Left ventricle myocardium inferior (tissue), 1 donor: ENCODE data around the gene DYNLT3. TPM values are rescaled to one million over a fixed set of nuclear protein-coding genes. Genes with fewer than 3 reads are reported as not detected.

Experiments
- DNase-seq: peaks from one replicate; pipeline ENCODE4 v3.0.0-alpha.2; 2020
- H3K27ac ChIP-seq: fragments of 200-600 bp; replicated peaks from 2 replicates; pipeline ENCODE4 v1.8.0; 2021
- H3K27me3 ChIP-seq: fragments of 200-600 bp; 2 replicates; pipeline ENCODE4 v1.8.0; 2021; ENCODE audit warnings: low read depth
- H3K36me3 ChIP-seq: fragments of 200-600 bp; 2 replicates; pipeline ENCODE4 v1.8.0; 2021
- H3K4me1 ChIP-seq: fragments of 200-600 bp; 2 replicates; pipeline ENCODE4 v1.8.0; 2021
- H3K4me3 ChIP-seq: fragments of 200-600 bp; 2 replicates; pipeline ENCODE4 v1.8.0; 2021; ENCODE audit warnings: mild to moderate bottlenecking, moderate library complexity
- H3K9me3 ChIP-seq: fragments of 200-600 bp; replicated peaks from 2 replicates; pipeline ENCODE4 v1.8.0; 2021
- CTCF ChIP-seq: fragments of 200-600 bp; IDR thresholded peaks from 2 replicates; pipeline ENCODE4 v1.8.0; 2021; ENCODE audit warnings: antibody characterized with exemption, mild to moderate bottlenecking, borderline replicate concordance
- intact Hi-C: fragments of 100-400 bp; cut with micrococcal nuclease; formaldehyde crosslinking; loops from one replicate; pipeline ENCODE4 v1.11.0; 2022
- total RNA-seq: library from RNA; stranded (reverse); fragmentation: NEBNext Ultra II Directional; extraction: Animal tissue kit (Norgen Biotek cat#: 25700); gene quantifications from one replicate; pipeline ENCODE4 v1.2.1, GENCODE V29; 2021
- donor health status: DM: no; HTN: yes; CAD: no; lungs with severe emphysema.

Gene DYNLT3
- total RNA-seq, 1 donor from 2014 or later: 17.6 TPM

DNA sequence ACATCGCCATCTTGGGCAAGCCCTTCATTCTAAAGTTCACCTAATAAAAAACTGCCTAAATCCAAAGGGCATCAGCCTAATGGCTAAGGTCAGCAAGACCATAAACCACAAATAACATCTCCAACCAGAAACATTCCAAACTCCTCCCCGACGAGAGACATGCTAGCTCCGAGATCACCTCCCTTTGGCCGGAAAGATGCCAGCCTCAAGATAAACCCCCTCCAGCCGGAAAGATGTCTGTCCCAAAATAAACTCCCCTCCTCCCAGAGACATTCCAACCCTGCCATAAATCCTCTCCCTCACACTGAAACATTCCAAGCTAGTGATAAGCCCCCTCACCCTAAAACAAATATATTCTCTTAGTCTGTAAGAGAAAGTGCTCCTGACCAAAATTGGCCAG is 13.3 kb upstream of the DYNLT3 start:
- H3K4me1 ChIP-seq: no peaks in the 10 kb centered on the region
- TF ChIP-seq CTCF: no peak
- no peak overlapping the region for H3K27ac ChIP-seq
- H3K9me3 ChIP-seq: no peaks in the 10 kb centered on the region
- no peak overlapping the region for H3K4me3 ChIP-seq
- DNase-seq: no peak
- intact Hi-C loops: no loop called here
- no peaks in the 10 kb centered on the region for H3K36me3 ChIP-seq
- H3K27me3 ChIP-seq: no peaks in the 10 kb centered on the region

DNA sequence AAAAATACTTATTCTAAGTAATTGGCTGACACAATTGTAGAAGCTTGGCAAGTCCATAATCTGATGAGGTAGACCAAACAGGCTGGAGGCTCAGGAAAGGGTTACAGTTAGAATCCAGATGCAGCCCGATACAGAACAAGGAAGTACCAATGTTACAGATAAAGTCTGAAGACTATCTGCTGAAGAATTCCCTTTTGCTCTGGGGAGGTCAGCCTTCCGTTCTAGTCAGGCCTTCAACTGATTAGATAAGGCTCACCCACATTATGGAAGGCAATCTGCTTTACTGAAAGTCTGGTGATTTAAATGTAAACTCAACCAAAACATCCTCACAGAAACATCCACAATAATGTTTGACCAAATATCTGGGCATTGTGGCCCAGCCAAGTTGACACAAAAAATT is 7.4 kb upstream of the DYNLT3 start:
- no peak for DNase-seq
- no peak for TF ChIP-seq CTCF
- intact Hi-C loops: no loop called here
- Histone ChIP-seq H3K27ac (no peak overlapping the region), H3K36me3 (no peaks in the 10 kb centered on the region), H3K9me3 (no peaks in the 10 kb centered on the region), H3K4me1 (no peaks in the 10 kb centered on the region), H3K27me3 (no peaks in the 10 kb centered on the region), H3K4me3 (no peak overlapping the region)

- no peak for TF ChIP-seq CTCF
- Histone ChIP-seq H3K9me3 (no peaks in the 10 kb centered on the region), H3K27me3 (no peaks in the 10 kb centered on the region), H3K4me1 (no peaks in the 10 kb centered on the region), H3K36me3 (no peaks in the 10 kb centered on the region), H3K27ac (no peak overlapping the region), H3K4me3 (no peak overlapping the region)
- no peak for DNase-seq
- intact Hi-C loops: no loop called here
Observed at GRCh38 chrX:37854148-37854547, 6.8 kb upstream of the DYNLT3 start.

DNA sequence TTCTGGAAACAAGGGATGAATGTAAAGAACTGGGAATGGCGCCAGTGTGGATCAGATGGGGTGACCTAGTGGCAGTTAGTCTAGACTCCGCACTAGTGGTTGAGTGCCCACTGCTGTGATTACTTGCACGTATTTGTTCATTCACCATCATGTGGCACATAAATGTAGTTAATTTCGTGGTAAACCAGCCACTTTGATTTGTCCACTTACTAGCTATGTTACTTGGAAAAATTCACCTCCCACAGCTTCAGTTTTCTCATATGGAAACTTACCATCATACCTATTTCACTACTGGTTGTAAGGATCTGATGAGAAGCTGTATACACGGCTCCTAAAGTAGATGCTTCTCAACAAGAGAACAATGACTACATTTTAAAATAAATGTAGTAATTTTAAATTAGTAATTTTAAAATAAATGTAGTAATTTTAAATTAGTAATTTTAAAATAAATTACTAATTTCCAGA is 394 bp upstream of the DYNLT3 start:
- peaks cover 13% of the 10 kb centered on the region for H3K4me1 ChIP-seq
- H3K27ac ChIP-seq: peak overlapping the region; percentile 84
- no peaks in the 10 kb centered on the region for H3K9me3 ChIP-seq
- peak overlapping the region; percentile 81 for H3K4me3 ChIP-seq
- intact Hi-C loops: no loop called here
- no peak for DNase-seq
- TF ChIP-seq CTCF: no peak
- H3K36me3 ChIP-seq: no peaks in the 10 kb centered on the region
- H3K27me3 ChIP-seq: no peaks in the 10 kb centered on the region

DNA sequence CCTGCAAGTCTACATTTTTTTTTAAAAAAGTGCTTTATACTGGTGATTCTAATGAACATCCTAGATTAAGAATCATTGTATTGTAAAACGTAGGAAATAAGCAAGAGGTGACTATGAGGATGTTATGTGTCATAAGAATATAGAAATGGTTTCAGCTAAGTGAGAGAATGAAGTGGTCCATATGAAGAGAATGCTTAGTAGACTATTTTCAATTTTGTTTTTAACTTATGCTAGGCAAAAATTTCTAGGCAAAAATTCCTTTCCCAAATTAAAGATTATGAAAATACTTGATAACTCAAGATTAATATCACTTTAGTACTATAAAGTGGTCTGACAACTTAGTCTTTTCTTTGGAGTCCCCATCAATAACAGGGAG is 825 bp downstream of the DYNLT3 start:
- H3K36me3 ChIP-seq: no peaks in the 10 kb centered on the region
- H3K4me3 ChIP-seq: peak overlapping the region; percentile 81
- TF ChIP-seq CTCF: no peak
- no peaks in the 10 kb centered on the region for H3K27me3 ChIP-seq
- intact Hi-C loops: no loop called here
- DNase-seq: no peak
- H3K27ac ChIP-seq: peak overlapping the region; percentile 84
- peaks cover 13% of the 10 kb centered on the region for H3K4me1 ChIP-seq
- H3K9me3 ChIP-seq: no peaks in the 10 kb centered on the region

DNA sequence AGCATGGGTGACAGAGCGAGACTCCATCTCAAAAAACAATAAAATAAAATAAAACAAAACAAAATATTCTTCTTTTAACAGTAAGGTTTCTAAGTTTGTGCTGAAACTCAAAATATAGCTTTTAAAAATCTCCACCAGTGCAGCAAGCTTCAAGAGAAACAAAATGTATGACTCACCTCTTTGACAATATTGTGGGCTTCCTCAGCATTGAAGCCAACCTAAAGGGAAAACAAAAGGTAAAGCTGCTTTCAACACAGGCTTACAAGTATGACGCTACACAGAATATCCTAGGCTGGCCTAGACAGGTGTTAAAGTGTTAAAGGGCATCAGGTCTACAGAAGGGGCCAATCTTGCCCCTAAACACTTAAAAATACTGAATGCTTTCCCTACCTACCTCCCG is 1.2 kb downstream of the DYNLT3 start:
- Histone ChIP-seq H3K4me3 (peak overlapping the region; percentile 81), H3K9me3 (no peaks in the 10 kb centered on the region), H3K27ac (no peak overlapping the region), H3K36me3 (no peaks in the 10 kb centered on the region), H3K4me1 (peaks cover 13% of the 10 kb centered on the region), H3K27me3 (no peaks in the 10 kb centered on the region)
- no peak for TF ChIP-seq CTCF
- no peak for DNase-seq
- intact Hi-C loops: no loop called here
